Measurements from ENCODE around the gene LBHD1. TPM values are rescaled to one million over a fixed set of nuclear protein-coding genes. Genes with fewer than 3 reads are reported as not detected.
A peak's percentile ranks its signal among the peaks of the same experiment; 100 is the strongest.

LBHD1 gene
- total RNA-seq, 2 donors from 2014 or later = 2.3 to 2.4 TPM

- peaks cover 22% of the 10 kb centered on the region for H3K36me3 ChIP-seq
- no peak for DNase-seq (ENCODE audit: low spot score)
- TF ChIP-seq, protein P1, sequence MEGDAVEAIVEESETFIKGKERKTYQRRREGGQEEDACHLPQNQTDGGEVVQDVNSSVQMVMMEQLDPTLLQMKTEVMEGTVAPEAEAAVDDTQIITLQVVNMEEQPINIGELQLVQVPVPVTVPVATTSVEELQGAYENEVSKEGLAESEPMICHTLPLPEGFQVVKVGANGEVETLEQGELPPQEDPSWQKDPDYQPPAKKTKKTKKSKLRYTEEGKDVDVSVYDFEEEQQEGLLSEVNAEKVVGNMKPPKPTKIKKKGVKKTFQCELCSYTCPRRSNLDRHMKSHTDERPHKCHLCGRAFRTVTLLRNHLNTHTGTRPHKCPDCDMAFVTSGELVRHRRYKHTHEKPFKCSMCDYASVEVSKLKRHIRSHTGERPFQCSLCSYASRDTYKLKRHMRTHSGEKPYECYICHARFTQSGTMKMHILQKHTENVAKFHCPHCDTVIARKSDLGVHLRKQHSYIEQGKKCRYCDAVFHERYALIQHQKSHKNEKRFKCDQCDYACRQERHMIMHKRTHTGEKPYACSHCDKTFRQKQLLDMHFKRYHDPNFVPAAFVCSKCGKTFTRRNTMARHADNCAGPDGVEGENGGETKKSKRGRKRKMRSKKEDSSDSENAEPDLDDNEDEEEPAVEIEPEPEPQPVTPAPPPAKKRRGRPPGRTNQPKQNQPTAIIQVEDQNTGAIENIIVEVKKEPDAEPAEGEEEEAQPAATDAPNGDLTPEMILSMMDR (IDR thresholded peaks at IDR 0.05) = no peak
- H3K4me3 ChIP-seq = peak overlapping the region; percentile 57 to 61
- peaks cover 0 to 55% of the 10 kb centered on the region in 2 donors for H3K4me1 ChIP-seq
- H3K9me3 ChIP-seq = no peaks in the 10 kb centered on the region
- H3K27ac ChIP-seq = peak overlapping the region; percentile 93 to 98
- H3K27me3 ChIP-seq = no peaks in the 10 kb centered on the region
Measured at GRCh38 chr11:62708793-62709192, 36.7 kb upstream of the LBHD1 start.

DNA sequence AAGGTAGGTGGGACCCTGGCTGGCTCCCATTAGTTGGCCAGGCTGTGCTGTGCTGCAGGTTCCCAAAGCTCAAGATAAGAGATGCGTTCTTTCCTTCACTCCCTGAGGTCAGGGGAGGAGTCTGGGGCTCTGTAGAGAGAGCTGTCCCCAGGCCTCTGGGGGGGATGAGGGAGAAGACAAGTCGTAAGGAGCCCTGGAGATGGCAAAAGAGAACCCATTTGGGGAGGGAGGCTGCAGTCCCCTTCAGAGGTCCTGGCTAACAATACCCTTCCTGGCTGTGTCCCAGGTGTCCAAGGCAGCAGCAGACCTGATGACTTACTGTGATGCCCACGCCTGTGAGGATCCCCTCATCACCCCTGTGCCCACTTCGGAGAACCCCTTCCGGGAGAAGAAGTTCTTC lies 36.3 kb upstream of the LBHD1 start:
- no peak for DNase-seq (ENCODE audit: low spot score)
- peak overlapping the region; percentile 93 to 98 for H3K27ac ChIP-seq
- H3K4me1 ChIP-seq = peaks cover 0 to 51% of the 10 kb centered on the region in 2 donors
- H3K36me3 ChIP-seq = peaks cover 18% of the 10 kb centered on the region
- H3K4me3 ChIP-seq = peak overlapping the region in 1 of 2 donors; percentile 61
- H3K27me3 ChIP-seq = no peaks in the 10 kb centered on the region
- H3K9me3 ChIP-seq = no peaks in the 10 kb centered on the region
- TF ChIP-seq, protein P1 (IDR thresholded peaks at IDR 0.05) = no peak

DNA sequence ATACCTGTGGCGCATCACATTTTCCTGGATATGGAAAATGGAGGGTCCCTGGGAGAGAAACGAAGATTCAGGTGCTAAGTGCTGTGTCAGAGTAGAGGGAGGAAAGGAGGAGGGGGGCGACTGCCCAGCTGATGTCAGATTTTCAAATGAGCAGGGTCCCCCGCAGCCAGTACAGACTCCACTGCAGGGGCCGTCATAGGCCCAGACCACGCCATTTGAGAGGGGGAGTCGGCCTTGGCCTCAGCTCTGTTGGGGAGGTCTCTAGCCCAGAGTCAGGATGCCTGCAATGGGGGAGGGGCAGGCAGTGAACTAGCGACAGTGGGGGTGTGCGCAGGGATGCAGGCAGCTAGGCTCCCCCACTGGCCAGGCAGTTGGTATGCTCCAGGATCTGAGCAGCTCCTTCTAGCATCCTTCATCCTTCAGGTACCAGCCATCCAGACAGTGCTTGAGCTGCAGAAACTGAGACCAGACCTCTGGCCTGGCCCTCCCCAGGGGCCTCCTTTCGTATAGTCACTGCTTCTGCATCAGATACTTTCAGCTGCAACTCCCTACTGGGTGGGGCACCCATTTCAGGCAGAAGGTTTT lies 35.3 kb upstream of the LBHD1 start, which contains the start of the genes BSCL2 and GNG3:
TSS of gene BSCL2 (minus strand) at position 148 of the 585 bp plus-strand sequence. CDS start 229 bp downstream, outside the sequence.
TSS of gene GNG3 (plus strand) at position 400 of the 585 bp plus-strand sequence. CDS start 620 bp downstream, outside the sequence.
- no peaks in the 10 kb centered on the region for H3K27me3 ChIP-seq
- no peaks in the 10 kb centered on the region for H3K9me3 ChIP-seq
- H3K36me3 ChIP-seq = peaks cover 18% of the 10 kb centered on the region
- peak within 1 kb of the TSS; percentile 69 to 84 for H3K4me3 ChIP-seq
- TF ChIP-seq, protein P1 (IDR thresholded peaks at IDR 0.05) = no peak
- no peak for DNase-seq (ENCODE audit: low spot score)
- H3K27ac ChIP-seq = peak within 1 kb of the TSS; percentile 93 to 98
- peaks cover 0 to 41% of the 10 kb centered on the region in 2 donors for H3K4me1 ChIP-seq

- H3K4me1 ChIP-seq = peaks cover 0 to 38% of the 10 kb centered on the region in 2 donors
- no peak for DNase-seq (ENCODE audit: low spot score)
Measured at GRCh38 chr11:62706850-62707247, 34.8 kb upstream of the LBHD1 start.

DNA sequence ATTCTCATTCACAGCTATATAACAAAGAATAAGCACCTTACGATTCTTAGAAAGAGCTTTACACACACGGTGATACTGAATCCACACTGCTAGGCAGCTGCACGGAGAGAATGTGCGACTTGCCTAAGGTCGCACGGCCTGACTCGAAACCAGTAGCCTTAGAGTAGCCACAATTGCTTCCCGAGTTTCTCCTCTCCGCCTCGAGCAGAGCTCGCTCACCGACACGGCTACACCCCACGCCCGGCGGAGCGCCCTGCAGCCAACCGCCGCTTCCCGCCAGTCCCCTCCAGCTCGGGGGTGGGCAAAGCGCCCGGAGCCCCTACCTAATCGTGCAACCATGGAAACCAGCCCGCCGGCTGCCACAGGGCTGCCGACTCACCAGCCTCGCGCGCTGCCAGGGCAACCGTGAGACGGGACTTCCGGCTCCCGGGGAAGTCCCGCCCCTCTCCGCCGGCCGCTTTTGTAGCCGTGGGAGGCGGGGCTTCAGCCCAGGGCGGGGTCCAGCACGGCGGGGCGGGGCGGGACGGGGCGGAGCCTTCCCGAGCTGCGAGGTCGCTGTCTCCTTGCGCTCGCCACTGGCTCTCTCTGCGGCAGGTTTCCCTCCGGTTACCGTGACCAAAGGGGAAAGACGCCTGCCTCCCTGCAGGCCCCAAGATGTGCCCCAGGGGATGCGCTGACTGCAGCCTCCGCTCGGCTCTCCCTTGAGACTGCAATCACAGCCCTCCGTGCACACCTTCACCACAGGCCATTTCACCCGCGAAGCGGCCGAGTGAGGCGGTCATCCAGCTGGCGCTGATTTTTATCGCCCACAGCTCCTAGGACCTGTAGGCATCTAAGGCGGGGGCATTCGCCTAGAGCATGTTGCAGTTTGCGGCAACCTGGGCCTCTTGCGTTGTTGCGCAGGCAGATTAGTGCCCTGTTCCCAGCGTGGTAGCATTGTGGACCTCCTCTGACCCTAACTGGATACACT lies 34.1 kb upstream of the LBHD1 start:
- DNase-seq (ENCODE audit: low spot score) = peak; percentile 96
- Histone ChIP-seq H3K27me3 (no peaks in the 10 kb centered on the region), H3K4me1 (peaks cover 0 to 38% of the 10 kb centered on the region in 2 donors), H3K9me3 (no peaks in the 10 kb centered on the region), H3K27ac (peak overlapping the region; percentile 68 to 96), H3K36me3 (peaks cover 14% of the 10 kb centered on the region), H3K4me3 (peak overlapping the region; percentile 69 to 84)
- TF ChIP-seq, protein P1 (IDR thresholded peaks at IDR 0.05) = no peak

More at GRCh38 chr11:62706850-62707247, 34.8 kb upstream of the LBHD1 start:
- TF ChIP-seq, protein P1 (IDR thresholded peaks at IDR 0.05) = no peak
- Histone ChIP-seq H3K27ac (peak overlapping the region; percentile 68 to 96), H3K36me3 (peaks cover 14% of the 10 kb centered on the region), H3K9me3 (no peaks in the 10 kb centered on the region), H3K27me3 (no peaks in the 10 kb centered on the region), H3K4me3 (peak overlapping the region; percentile 69 to 84)
